ENCODE results near the gene GIMAP8. TPM values are rescaled to one million over a fixed set of nuclear protein-coding genes. Genes with fewer than 3 reads are reported as not detected.

Gene GIMAP8
- not detected in 2 replicates for total RNA-seq (2014; rRNA removed; shearing (Covaris generic))

- no peak for DNase-seq (ENCODE audit: low spot score)
These were observed at the start of gene GIMAP8 for GRCh38 chr7:150450491-150451001. Gene GIMAP8 (plus strand): TSS chr7:150450630. CDS start chr7:150466699, 16,069 bp downstream.

- peak; percentile 36 for DNase-seq (ENCODE audit: low spot score)
These were observed 49.5 kb upstream of the GIMAP8 start for GRCh38 chr7:150400788-150401423.

GRCh38 chr7:150401424-150401790 is 49.0 kb upstream of the GIMAP8 start:
- DNase-seq (ENCODE audit: low spot score): no peak

- DNase-seq (ENCODE audit: low spot score): no peak
These were observed 48.4 kb upstream of the GIMAP8 start for GRCh38 chr7:150401861-150402631.

GRCh38 chr7:150402671-150403321 is 47.6 kb upstream of the GIMAP8 start:
- DNase-seq (ENCODE audit: low spot score): peak; percentile 61

DNA sequence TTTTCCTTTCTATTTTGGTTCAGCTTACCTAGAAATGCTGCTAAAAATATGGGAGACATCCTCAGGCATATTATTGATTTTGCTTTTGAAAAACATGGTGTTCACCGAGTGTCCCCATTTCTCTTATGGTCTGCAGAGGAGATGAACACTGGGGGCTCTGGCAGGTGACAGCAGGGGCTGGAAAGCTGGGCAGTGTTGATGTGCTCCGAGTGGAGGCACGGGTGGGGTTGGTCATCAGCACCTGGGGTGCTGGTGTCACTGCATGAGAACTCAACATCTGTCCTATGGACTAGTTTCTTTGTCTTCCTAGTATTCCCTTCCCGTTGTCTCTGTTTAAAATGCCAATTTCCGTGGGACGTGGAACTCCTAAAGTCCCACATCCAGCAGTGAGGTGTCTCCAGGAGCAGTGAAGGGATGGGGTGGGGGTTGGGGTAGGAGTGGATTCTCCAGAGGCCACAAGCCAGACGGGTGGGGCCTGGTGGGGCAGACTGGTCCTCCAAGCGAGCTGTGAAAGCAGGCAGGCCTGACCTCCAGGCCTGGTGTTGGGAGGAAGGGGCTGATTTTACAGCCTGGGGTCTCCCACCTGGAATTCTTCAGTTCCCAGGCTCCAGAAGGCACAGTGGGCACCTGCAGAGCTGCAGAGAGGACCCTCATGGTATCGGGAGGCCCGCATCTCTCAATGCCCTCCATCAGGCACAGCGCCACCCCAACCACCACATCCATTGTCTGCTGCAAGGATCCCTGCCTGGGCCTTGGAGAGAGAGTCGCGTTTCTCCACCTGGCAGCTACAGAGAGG is 46.9 kb upstream of the GIMAP8 start:
- DNase-seq (ENCODE audit: low spot score): no peak

- no peak for DNase-seq (ENCODE audit: low spot score)
These were observed 46.1 kb upstream of the GIMAP8 start for GRCh38 chr7:150404172-150404804.

GRCh38 chr7:150404805-150405583 is 45.4 kb upstream of the GIMAP8 start:
- peak; percentile 93 for DNase-seq (ENCODE audit: low spot score)

DNA sequence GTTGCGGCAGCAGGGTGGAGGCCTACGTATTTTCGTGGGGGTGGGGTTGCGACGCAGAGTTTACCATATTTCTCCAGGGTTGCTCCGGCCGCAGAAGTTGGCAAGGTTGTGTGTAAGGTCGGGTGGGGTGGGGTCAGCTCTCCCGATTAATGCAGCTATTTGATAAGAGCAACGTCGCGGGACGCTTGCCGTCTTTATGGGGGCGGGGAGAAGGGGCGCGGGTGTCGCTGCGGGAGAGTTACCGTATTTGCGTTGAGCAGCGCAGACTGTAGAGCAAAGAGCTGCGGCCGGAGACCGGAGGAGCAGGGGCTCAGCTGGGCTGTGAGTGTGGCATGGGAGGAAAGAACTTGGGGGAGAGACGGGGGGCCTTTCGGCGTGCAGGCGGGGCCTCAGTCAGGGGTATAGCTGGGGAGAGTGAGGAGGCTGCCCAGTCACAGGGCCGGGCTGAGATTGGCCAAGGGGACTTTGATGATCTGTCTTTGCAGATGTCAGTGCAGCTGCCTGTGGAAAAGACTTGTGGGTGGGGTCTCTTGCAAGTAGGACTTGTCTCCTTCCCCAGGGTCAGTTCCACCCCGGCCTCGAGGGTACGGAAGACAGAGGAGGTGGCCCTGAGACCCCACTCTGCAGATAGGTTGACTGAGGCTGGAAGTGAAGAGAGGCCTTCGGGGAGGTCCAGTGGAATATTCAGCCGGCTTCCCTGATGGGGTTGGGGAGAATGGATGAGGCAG is 44.7 kb upstream of the GIMAP8 start:
- peak; percentile 50 for DNase-seq (ENCODE audit: low spot score)

GRCh38 chr7:150406312-150406566 is 44.2 kb upstream of the GIMAP8 start:
- DNase-seq (ENCODE audit: low spot score): peak; percentile 23

GRCh38 chr7:150406567-150407421 is 43.6 kb upstream of the GIMAP8 start:
- peak; percentile 41 for DNase-seq (ENCODE audit: low spot score)

- no peak for DNase-seq (ENCODE audit: low spot score)
These were observed 42.6 kb upstream of the GIMAP8 start for GRCh38 chr7:150407588-150408392.

GRCh38 chr7:150408393-150409299 is 41.8 kb upstream of the GIMAP8 start:
- no peak for DNase-seq (ENCODE audit: low spot score)

DNA sequence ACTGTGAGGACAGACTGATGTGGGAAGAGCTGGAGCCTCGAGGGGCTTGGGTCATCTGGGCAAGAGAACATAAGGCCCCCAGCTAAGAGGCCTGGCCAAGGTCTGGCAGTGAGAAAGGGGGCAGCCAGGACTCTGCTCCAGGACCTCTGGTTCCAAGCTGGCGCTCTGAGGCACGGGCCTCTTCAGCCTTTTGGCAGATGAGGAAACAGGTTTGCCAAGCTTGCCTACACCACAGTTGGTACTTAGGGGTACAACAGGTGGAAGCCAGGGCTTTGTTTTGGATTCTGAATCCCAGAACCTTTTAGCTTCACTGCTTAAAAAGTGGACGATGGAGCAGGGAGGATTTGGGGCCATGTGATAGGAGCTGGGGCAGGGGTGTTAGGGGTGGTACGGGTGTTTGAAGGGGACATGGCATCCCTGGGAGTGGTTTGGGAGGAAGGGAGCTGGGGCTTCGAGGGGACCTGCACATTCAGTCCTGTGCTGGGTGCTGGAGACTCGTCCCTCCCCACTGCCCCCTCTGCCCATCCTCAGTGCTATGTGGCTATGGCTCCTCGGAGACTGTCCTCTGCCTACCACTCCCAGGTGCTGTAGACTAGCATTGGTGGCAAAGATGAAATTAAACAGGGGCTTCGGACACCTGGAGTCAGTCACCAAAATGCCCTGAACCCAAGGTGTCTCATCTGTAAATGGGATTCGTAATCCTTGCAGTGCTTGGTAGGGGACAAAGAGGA is 41.0 kb upstream of the GIMAP8 start:
- no peak for DNase-seq (ENCODE audit: low spot score)

GRCh38 chr7:150410131-150410530 is 40.3 kb upstream of the GIMAP8 start:
- DNase-seq (ENCODE audit: low spot score): no peak

GRCh38 chr7:150410680-150411346 is 39.6 kb upstream of the GIMAP8 start:
- no peak for DNase-seq (ENCODE audit: low spot score)
